ENCODE results near the gene SOCS7.
A peak's percentile ranks its signal among the peaks of the same experiment; 100 is the strongest.

SOCS7 gene

GRCh38 chr17:38351412-38352222, at the start of gene SOCS7:
Gene SOCS7, plus strand, starts transcription at chr17:38351844. Its CDS starts 209 bp downstream, at chr17:38352053.
- TF ChIP-seq CTCF (IDR thresholded peaks at IDR 0.05) (no peak), ZFX (IDR thresholded peaks at IDR 0.05; ENCODE audit: borderline replicate concordance) (no peak)
- peak within 1 kb of the TSS; percentile 73 for H3K27ac ChIP-seq

- TF ChIP-seq ZFX (IDR thresholded peaks at IDR 0.05; ENCODE audit: borderline replicate concordance) (no peak), CTCF (IDR thresholded peaks at IDR 0.05) (no peak)
These were observed 36.1 kb upstream of the SOCS7 start for GRCh38 chr17:38315497-38315896.

GRCh38 chr17:38317081-38317480, 34.6 kb upstream of the SOCS7 start:
- no peak overlapping the region for H3K27ac ChIP-seq
- TF ChIP-seq ZFX (IDR thresholded peaks at IDR 0.05; ENCODE audit: borderline replicate concordance): no peak
- TF ChIP-seq CTCF (IDR thresholded peaks at IDR 0.05): no peak

More at GRCh38 chr17:38315497-38315896, 36.1 kb upstream of the SOCS7 start:
- H3K27ac ChIP-seq: no peak overlapping the region

- peak overlapping the region; percentile 88 for H3K27ac ChIP-seq
These were observed 31.2 kb upstream of the SOCS7 start for GRCh38 chr17:38320482-38320881.

GRCh38 chr17:38322156-38322779, 29.4 kb upstream of the SOCS7 start:
- no peak overlapping the region for H3K27ac ChIP-seq
- TF ChIP-seq CTCF (IDR thresholded peaks at IDR 0.05): peak; percentile 85
- TF ChIP-seq ZFX (IDR thresholded peaks at IDR 0.05; ENCODE audit: borderline replicate concordance): no peak

More at GRCh38 chr17:38320482-38320881, 31.2 kb upstream of the SOCS7 start:
- TF ChIP-seq CTCF (IDR thresholded peaks at IDR 0.05) (peak; percentile 21), ZFX (IDR thresholded peaks at IDR 0.05; ENCODE audit: borderline replicate concordance) (no peak)

GRCh38 chr17:38322897-38323296, 28.7 kb upstream of the SOCS7 start:
- H3K27ac ChIP-seq: no peak overlapping the region
- TF ChIP-seq CTCF (IDR thresholded peaks at IDR 0.05) (no peak), ZFX (IDR thresholded peaks at IDR 0.05; ENCODE audit: borderline replicate concordance) (no peak)
